HS-27A (cell line): Measurements from ENCODE around the gene MYO19.
"Not testable (repeated sequence)": the region's sequence is repeated elsewhere in the genome, so short reads cannot be mapped to it uniquely, and the experiment has no call there.

Experiments
- DNase-seq: peaks from one replicate; pipeline ENCODE4 v3.0.0-alpha.2; 2012; ENCODE audit warnings: low read depth, missing footprints

The MYO19 gene

DNA sequence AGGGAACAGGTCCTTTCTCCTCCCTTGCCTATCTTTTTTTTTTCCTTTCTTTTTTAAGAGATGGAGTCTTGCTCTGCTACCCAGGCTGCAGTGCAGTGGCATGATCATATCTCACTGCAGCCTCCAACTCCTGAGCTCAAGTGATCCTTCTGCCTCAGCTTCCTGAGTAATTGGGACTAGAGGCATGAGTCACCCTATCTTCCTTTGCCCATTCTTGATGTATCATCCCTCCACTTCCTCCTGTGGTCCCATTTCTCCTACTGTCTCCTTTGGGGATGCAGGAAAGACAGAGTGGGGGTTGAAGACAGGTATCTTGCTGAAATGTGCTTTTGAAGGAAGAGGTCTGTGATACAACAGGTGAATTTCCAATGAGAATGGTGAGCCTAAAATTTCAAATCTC lies 5.5 kb downstream of the MYO19 start:
- DNase-seq, result no peak

DNA sequence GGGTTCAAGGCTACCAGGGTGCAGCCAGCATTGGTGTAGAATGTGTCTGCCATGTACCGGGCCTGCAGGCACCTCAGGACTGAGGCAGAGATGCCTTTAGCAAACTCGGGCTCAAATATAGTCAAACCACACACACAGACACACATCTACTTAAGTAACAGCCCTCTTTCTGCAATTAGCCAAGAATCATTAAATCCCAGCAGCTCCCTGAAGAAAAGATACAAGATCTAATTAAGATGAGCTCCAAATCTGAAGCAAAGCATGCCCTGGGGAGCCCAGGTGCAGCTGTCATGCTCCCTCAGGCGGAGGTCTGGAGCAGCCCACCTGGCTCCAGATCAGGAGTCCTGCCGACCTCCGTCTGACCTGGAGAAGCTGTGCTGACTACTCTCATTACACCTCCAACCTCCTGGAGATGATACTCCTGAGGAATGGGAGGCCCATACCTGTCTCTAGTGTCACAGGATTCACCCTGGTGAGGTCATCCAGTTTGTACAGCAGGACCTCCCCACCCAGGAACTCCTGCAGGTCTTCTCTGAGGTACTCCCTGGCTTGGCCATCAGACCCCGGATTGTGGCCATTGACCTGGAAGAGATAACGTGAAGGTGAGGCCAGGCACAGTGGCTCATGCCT lies 6.9 kb downstream of the MYO19 start:
- no peak for DNase-seq

DNA sequence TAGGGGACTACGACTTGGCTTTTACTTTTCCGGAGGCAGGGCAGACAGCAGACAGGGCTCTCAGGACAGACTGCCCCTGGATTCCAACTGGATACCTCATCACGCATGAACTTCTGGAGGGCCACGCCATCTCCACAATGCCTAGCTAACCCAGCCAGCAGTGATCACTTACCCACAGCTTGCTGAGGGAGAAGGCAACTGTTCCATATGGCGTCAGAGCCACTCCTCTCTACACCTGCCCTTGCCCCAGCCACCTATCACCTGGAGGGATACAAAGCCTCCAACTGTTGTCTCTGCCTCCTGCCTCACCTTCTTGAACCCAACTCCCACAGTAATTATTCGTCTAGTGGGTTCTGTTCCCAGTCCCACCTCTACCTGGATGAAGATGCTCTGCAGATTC lies 8.8 kb downstream of the MYO19 start:
- no peak for DNase-seq

DNA sequence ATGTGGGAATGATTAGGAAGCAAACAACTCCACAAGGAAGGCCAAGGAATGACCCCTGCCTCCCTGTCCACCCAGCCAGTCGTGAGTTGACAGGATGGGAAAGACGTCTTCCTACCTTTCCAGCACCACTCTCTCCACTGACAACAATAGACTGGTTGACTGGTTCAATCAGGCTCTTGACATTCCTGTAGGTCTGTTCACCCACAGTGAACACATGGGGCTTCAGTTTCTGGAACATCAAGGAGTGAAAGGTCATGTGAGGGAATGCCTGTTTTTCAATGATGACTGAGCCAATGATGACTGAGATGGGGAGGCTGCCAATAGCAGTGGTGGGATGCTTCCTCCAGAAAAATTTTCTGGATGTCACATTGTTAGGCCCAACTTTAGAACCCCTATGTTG lies 9.6 kb downstream of the MYO19 start:
- DNase-seq, result no peak

DNA sequence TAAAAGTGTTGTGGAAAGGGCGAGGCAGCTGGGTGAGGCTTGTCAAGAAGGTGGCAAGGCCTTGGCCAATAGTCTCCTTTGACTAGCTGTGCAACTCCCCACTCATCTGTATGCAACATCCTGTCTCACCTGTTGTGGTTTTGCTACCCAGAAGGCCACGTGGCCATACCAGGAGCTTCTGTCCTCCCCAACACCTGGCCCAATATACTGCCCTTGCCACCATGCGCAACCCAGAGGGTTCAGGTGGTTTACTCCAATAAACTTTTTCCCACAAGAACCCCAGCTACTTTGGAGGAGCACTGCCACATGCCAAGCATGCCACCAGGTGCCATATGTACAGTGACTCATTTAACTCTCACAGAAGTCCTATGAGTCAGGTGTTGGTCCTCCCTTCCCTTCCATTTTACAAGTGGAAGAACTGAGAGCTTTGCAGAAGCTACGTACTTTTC lies 10.2 kb downstream of the MYO19 start:
- DNase-seq, result no peak

DNA sequence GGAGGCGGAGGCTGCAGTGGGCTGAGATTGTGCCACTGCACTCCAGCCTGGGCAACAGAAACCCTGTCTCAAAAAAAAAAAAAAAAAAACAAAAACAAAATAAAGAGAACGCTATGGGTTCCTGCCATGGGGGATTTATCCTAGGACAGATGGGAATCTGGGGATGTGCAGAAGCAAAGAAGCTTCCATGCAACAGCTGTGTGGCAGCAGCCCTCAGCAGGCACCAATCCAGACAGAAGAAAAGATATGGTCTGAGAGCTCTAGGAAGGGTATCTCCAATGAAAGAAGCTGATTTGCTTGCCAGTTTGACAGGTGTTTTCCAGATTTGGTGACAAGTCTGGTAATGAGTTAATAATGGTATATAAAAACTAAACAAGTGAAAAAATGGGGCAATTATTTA lies 11.6 kb downstream of the MYO19 start:
- DNase-seq, result no peak

DNA sequence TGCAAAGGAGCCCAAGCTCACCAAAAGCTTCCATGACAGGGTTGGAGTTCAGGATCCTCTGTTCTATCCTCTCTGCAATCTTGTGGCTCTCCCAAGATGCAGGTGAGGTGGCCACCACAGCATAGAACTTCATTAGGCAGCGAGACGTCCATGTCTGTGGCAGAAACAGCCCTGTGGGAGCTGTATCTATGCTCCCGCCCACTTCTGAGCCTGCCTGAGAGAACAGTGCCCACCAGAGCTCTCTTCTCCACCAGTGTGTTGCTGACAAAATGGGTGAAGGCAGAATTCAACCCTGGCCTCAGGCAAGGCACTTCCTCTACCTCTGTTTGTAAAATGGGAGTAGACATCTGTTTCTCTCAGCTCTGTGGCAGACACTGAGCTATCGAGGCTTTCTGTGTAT lies 18.8 kb downstream of the MYO19 start:
- DNase-seq, result no peak

DNA sequence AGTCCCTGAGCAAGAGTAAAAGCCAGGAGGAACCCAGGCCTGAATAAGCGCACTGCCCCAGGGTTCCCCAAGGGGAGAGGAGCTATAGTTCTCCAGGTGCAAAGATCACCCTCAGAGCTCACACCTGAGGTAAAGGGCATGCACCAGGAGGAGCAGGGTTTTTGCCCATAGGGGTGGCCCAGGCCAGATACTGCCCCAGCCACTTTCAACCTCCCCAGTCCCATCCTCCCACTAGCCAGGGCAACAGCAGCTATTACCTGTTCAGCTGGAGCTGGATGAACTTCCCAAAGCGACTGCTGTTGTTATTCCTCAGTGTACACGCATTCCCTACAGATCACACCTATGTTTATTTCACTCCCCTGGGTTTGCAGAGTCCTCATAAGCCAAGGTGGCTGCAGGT lies 19.8 kb downstream of the MYO19 start:
- DNase-seq, result no peak

DNA sequence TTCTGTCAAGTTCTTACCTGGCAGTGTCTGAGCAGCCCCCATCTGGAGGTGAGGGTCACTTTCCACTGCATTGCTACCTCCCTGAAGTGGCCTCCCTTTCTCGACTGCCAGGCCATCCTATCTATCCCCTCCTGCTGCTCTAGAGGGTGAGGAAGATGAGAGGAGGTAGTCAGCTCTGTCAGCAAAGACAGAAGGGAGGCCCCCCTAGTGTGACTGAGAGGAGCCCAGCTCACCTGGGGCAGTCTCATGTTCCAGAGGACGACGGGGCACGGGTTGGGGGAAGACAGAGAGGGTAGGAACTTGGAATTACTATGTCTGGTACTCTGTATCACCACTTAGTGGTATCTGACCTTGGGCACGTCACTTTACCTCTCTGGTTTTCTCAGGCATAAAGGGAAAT lies 22.0 kb downstream of the MYO19 start:
- no peak for DNase-seq

DNA sequence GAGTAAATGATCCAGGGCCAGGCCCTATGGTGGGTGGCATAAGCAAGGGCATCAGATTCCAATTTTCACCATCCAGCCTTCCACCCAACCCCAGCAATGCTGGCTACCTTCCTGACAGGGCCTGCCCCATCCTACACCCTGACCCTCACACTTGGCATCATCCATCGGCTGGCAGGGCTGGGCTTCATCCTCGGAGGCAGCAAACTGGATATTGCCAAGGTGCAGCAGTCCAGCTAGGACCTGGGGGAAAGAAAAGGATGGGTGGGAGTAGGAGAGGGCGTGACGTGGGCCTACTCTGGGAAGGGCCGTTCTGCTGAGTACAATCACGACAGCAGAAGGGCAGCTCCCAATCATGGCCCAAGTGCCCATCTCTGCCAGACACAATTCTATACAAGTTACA lies 23.5 kb downstream of the MYO19 start:
- DNase-seq, result no peak

DNA sequence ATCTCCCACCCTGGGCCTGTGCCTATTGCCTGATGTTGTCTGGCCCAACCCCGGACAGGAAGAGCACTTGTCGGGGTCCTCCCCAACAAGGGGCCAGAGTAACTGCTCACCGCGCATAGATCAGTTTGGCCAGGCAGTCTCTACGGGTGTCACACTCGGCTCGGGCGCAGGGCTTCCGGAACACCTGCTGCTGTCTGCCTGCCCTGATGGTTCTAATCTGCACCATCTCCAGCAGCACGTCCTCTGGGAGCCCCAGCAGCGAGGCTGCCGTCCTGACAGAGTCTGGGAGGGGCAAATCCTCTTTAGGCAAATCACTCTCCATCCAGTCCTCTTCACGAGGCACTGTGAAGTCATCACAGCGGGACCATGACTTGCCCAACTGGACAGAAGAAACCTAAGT lies 24.0 kb downstream of the MYO19 start:
- no peak for DNase-seq

DNA sequence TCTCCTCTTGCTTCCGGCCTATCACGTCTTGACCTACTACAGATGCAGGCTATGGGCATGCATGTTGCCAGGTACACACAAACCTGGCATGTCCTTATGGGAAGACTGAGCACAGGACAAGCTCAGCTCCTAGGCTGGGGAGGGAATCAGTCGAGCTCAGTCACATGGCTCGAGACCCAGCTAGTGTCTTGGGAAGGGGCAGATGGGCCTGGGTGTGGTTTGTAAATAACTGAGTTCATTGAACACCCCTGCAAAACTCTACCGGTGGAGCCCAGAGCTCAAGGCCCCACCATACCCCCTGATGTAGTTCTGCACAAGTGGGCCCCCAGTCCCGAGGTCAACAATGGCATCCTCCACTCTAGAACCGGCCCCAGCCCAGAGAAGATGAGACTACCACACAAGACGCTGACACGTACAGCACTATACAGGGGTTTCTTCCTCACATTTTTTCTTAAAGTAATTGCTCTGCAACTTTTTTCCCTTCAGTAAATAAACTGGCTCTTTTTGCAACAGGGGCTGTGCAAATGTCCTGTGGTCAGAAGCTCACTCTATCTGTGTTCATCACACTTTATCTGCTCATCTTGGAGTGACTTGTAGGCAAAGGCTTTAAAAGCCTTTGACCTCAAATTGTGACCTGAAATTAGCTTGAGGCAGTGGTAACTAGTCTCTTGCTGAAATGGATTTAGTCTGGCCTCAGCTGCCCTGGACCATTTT lies 25.2 kb downstream of the MYO19 start:
- no peak for DNase-seq

DNA sequence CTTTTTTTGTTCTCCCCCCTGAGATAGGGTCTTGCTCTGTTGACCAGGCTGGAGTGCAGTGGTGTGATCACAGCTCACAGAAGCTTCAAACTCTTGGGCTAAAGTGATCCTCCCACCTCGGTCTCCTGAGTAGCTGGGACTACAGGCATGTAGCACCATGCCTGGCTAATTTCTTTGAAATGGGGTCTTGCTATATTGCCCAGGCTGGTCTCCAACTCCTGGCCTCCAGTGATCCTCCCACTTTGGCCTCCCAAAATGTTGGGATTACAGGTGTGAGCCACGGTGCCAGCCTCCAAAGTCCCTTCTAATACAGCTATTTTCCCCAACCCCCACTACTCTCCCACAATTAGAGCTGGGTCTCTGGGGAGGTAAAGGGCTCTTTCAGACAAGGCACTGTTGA lies 26.2 kb downstream of the MYO19 start:
- DNase-seq, result not testable (repeated sequence)

DNA sequence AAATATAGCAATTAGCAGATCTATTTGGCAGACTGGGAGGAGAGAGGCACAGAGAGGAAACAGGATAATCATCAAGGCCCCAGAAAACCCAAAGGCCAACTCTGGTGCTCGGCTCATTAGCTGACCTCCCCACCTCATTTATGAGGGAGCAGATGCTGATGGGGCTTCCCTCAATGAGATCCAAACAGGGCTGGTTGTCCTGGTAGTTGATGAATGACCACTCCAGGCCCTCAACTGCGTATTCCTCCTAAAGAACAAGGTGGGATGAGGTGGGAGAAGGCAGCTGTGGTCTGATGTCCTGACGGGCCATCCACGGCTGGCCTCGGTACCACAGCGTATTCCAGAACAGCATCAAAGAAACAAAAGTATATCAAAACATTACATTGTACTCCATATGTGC lies 27.4 kb downstream of the MYO19 start:
- no peak for DNase-seq

DNA sequence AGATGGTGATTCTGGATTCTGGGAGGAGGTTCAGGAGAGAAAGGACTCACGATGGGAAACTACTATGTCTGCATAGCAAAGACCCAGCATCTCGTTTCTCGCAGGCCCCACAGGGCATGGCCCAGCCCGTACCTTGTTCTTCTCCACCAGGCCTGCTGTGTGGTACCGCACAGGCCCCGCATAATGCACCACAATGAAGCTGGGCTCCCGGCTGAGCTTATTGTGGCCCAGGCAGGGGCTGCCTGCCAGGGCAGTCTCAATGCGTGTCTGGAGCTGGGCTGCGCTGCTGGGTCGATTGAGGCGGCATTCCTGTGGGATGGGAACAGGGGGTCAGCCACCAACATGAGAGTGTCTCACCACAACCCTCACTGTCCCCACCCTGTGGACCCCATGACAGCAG lies 27.8 kb downstream of the MYO19 start:
- no peak for DNase-seq

DNA sequence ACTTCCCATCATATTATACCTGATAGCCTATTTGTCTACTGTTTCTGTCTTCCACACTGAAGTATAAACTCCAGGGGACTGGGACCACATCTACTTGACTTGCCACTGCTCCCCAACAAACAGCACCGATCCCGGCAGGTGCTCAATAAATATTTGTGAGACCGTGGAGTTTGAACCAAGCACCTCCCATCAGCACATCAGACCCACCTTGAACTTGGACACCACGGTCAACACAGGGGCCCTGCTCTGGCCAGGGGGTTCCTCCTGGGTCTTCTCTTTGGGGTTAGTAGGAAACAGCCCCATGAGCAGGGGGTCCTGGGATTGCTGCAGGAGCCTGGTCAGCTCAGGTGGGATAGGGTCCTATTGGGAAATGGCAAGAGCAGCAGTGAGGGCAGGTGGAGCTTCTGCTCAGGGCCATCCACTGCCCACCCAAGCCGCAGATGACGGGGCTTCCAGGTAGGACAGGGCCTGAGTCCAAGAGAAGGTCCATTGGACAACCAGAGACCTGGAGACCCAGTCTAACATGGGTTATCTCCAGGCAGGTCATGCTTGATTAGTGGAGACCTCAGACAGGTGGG lies 28.3 kb downstream of the MYO19 start:
- no peak for DNase-seq

DNA sequence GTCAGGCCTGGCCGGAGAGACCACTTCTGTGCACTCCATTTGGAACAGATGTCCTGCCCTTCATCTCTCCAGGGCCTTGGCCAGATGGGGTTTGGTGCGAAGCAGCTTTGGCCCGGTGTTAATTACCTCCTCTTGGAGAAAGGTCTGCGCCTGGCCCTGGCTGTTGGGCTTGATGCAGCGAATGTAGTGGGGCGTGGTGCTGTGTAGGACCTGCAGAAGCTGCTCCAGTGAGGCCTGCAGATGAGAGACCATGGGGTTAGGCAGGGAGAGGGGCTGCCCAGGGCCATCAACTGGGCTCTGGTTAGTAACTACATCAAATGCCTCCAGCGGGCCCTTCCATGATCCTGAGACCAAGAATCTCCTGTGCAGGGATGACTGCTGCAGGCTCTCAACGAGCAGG lies 29.5 kb downstream of the MYO19 start:
- DNase-seq, result no peak

DNA sequence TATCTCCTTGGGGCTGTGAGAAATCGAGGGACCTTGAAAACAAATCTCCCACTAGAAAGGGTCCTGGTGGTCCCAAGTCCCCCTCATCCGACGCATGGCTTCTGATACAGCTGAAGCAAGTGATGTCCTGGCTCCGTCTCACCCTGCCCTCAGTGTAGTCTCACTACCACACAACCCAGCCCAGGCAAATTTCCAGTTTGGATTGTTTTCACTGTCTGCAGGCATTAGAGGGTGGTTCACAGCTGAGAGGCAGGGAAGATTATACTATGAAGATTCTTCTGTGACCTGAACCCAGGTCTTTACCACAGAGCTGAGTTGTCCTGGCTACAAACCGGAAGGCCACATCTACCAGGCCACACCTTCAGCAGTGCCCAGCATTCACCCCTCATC lies 30.5 kb downstream of the MYO19 start:
- no peak for DNase-seq

DNA sequence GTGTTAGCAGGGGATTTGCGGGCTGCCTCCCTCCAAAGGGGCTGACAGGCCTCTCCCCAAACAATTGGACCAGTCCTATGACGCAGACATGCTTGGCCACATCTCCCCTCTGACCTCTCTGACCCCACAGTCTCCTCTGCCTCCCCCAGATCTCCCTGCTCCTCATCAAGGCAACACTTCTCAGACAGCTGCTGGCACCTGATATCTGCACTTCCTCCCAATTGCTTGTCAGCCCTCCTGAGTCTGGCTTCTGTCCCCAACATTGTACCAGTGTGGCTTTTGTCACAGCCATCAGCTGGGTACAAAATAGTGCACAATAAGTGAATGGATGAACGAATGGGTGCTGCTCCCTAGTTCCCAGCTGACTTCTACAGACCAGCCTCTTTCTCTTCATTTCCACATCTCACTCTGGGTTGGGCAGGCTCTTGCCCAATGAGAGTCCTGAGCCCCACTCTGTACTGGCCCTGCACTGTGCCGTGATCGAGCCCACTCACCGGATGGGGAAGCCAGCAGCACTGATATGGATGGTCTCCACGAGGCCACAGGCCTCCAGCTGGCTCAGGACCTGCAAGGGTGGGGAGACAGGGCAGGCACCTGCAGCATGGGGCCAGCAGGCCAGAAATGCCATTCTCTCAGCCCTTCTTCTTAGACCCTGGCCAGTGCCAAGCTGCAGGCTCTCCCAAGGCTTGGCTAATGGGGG lies 31.1 kb downstream of the MYO19 start:
- DNase-seq, result no peak

DNA sequence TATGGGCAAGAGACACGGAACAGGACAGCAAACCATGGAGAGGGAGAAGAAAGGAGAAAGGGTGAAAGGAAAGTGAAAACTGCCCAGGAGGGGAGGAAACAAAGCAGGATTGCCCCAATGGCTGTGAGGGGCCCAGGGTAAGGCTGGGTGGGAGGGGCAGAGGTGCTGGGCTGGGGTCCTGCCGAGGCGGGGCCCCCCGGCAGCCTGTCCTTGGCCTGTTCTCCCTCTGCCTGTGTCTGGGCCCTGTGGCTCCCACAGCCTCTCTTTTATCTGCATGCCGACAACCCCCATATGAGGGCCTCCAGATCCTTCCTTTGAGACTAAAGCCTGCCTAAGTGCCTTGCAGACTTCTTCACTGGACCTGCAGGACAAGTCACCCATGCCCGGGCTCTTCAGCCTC lies 32.7 kb downstream of the MYO19 start:
- DNase-seq, result no peak

DNA sequence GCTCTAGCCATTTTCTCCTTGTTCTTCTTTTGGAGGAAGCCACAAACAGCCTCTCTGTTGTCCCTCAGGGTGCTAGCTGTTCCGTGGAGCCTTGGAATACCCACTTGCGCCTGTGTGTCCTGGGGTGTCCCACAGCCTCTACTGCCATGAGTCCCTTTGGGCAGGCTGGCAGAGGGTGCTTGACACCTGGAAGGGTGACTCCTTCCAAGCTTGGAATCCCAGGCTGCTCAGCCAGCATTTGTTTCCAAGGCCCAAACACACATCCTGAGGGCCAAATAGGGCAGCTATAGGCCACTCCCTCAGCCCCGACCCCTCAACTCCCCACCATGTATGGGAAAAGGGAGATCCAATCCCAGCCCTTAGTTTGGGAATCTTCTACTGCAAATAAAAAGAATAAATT lies 33.3 kb downstream of the MYO19 start:
- no peak for DNase-seq

DNA sequence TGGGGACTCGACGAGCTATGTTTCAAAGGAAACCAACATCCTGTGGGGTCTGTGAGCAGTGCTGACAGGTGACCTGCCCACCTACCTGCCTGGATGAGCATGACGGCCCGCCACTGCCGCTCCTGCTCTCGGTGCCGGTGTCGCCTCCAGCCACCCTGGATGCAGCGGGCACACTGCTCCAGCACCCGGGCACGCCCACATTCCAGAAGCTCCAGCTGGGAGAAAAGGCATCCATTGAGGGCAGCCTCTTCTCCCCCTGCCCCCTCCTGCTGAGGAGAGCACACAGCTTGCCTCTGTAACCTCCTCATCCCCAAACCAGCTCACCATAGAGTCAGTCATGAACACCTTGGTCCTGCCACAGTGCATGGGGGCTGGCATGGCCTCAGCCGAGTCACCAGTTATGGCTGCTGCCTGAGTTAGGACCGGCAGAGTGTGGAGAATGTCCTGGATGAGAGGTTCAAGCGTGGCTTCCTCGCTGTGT lies 33.9 kb downstream of the MYO19 start:
- DNase-seq, result no peak
